ENCODE data around the gene GRK3. TPM values are rescaled to one million over a fixed set of nuclear protein-coding genes. Genes with fewer than 3 reads are reported as not detected.

Gene GRK3
- total and polyA plus RNA-seq, 7 donors: 1.2 to 9.6 (median 7.2) TPM

DNA sequence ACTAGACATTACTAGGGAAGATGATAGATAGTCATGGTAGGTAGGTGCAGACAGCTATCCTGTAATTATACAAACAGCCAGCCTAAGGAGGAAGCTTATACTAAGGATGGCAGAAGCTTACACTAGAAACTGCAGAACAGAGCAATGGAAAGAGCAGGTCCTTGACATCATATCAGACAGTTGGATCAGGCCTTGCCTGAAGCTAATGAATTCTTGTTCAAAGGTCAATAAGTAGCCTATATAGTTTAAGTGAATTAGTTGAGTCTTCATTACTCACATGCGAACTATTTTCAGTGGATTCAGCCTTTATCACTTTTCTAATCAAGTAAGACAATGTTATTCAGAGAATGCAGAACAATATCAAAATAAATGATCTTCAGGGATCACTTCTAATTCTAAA, 22.3 kb upstream of the GRK3 start:
- Histone ChIP-seq H3K27ac (peak overlapping the region in 3 of 4 donors; percentile 63 to 81 (median 71)), H3K27me3 (no peaks in the 10 kb centered on the region), H3K36me3 (no peaks in the 10 kb centered on the region), H3K4me1 (peaks cover 0 to 53% (median 25%) of the 10 kb centered on the region in 4 donors), H3K4me3 (no peak overlapping the region), H3K9me3 (no peaks in the 10 kb centered on the region)
- no peak for DNase-seq
- WGBS, 2 donors: 90 to 94% methylated on average over 1 of the region's 1 CpG
- TF ChIP-seq POLR2A (IDR thresholded peaks at IDR 0.05) (no peak), CTCF (IDR thresholded peaks at IDR 0.05) (no peak), POLR2AphosphoS5 (IDR thresholded peaks at IDR 0.05) (no peak), EP300 (IDR thresholded peaks at IDR 0.05) (no peak)
- intact Hi-C loops (cut with DNase I): no loop called here

DNA sequence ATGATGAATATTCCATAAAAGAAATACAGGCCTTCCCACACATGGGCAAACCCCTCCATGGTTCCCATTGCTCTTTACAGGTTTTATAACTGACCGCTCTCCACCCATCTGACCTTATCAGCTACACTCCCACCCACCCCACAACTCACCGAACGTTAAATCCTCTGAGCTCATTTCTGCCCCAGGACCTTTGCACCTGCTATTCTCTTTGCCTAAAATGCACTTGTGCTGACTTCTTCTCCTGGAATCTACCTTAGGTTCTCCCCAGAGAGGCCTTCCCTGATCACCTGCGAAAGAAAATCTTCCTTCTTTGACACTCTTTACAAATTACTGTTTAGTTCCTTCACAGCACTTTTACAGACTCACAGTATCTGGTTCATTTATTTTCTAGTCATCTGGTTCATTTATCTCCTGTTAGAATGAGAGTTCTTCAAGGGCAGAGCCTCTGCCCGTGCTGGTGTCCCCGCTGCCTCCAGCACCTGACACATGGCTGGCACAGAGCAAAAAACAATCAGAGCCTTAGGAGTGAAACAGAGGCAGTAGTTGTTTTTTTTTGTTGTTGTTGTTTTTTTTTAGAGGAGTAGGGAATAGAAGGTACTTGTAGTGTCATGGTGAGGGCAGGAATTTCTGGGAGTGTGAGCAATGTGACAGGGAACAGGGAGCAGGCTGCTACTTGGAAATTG, 21.6 kb upstream of the GRK3 start:
- H3K36me3 ChIP-seq: no peaks in the 10 kb centered on the region
- intact Hi-C loops (cut with DNase I): no loop called here
- WGBS, 2 donors: 88 to 89% methylated on average over 6 of the region's 6 CpGs
- no peaks in the 10 kb centered on the region for H3K9me3 ChIP-seq
- H3K4me1 ChIP-seq: peaks cover 0 to 53% (median 25%) of the 10 kb centered on the region in 4 donors
- peak in 2 of 4 donors; percentile 18 to 19 for TF ChIP-seq POLR2AphosphoS5 (IDR thresholded peaks at IDR 0.05)
- no peak for TF ChIP-seq CTCF (IDR thresholded peaks at IDR 0.05)
- H3K27ac ChIP-seq: peak overlapping the region in 3 of 4 donors; percentile 36 to 81 (median 55)
- H3K4me3 ChIP-seq: no peak overlapping the region
- H3K27me3 ChIP-seq: no peaks in the 10 kb centered on the region
- no peak for DNase-seq

- H3K4me3 ChIP-seq: no peak overlapping the region
Observed at GRCh38 chr22:25545146-25545545, 19.3 kb upstream of the GRK3 start.

GRCh38 chr22:25545672-25546071, 18.8 kb upstream of the GRK3 start:
- Histone ChIP-seq H3K27me3 (no peaks in the 10 kb centered on the region), H3K4me3 (no peak overlapping the region), H3K36me3 (no peaks in the 10 kb centered on the region), H3K9me3 (peaks cover 0 to under 1% (median 0%) of the 10 kb centered on the region in 4 donors), H3K27ac (no peak overlapping the region), H3K4me1 (peaks cover 0 to 36% (median 13%) of the 10 kb centered on the region in 4 donors)
- TF ChIP-seq POLR2A (IDR thresholded peaks at IDR 0.05) (no peak), POLR2AphosphoS5 (IDR thresholded peaks at IDR 0.05) (no peak), CTCF (IDR thresholded peaks at IDR 0.05) (no peak), EP300 (IDR thresholded peaks at IDR 0.05) (no peak)
- 68 to 84% methylated on average over 10 of the region's 10 CpGs for WGBS, 2 donors
- intact Hi-C loops (cut with DNase I): no loop called here
- no peak for DNase-seq

More at GRCh38 chr22:25545146-25545545, 19.3 kb upstream of the GRK3 start:
- Histone ChIP-seq H3K27me3 (no peaks in the 10 kb centered on the region), H3K9me3 (no peaks in the 10 kb centered on the region), H3K4me1 (peaks cover 0 to 42% (median 18%) of the 10 kb centered on the region in 4 donors), H3K27ac (no peak overlapping the region), H3K36me3 (no peaks in the 10 kb centered on the region)
- intact Hi-C loops (cut with DNase I): no loop called here
- 15 to 61% methylated on average over 3 of the region's 3 CpGs for WGBS, 2 donors
- TF ChIP-seq EP300 (IDR thresholded peaks at IDR 0.05) (no peak), POLR2AphosphoS5 (IDR thresholded peaks at IDR 0.05) (no peak), CTCF (IDR thresholded peaks at IDR 0.05) (no peak), POLR2A (IDR thresholded peaks at IDR 0.05) (no peak)
- DNase-seq: no peak
